ENCODE measurements around the gene TTC22.
A peak's percentile ranks its signal among the peaks of the same experiment; 100 is the strongest.

Gene TTC22

GRCh38 chr1:54808443-54809207 is 7.5 kb upstream of the TTC22 start:
- DNase-seq (ENCODE audit: low read depth), result no peak

- DNase-seq (ENCODE audit: low read depth), result no peak
Measured at GRCh38 chr1:54807756-54808155, 6.6 kb upstream of the TTC22 start.

GRCh38 chr1:54806931-54807611 is 5.9 kb upstream of the TTC22 start:
- DNase-seq (ENCODE audit: low read depth), result peak; percentile 30

DNA sequence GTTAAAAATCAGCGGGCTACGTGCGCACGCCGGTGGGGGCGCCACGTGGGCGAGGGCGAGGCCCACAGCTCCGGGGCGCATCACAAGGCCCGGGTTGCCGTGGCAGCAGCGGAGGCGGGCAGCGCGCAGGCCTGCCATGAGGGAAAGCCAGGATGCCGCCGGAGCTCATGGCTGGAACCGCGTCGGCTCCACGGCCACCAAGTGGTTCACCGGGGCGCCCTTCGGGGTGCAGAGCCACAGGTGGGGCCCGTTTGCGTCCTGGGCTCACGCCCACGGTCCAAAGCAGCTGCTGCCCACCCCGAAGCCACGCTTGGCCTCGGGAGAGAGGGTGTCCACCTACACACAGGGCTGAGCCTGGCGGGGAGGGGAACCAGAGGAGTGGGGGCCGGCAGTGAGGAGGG is 4.9 kb upstream of the TTC22 start:
- DNase-seq (ENCODE audit: low read depth), result no peak

GRCh38 chr1:54805466-54805865 is 4.3 kb upstream of the TTC22 start:
- no peak for DNase-seq (ENCODE audit: low read depth)

GRCh38 chr1:54804471-54805132 is 3.5 kb upstream of the TTC22 start:
- no peak for DNase-seq (ENCODE audit: low read depth)

- no peak for DNase-seq (ENCODE audit: low read depth)
Measured at GRCh38 chr1:54803761-54804470, 2.8 kb upstream of the TTC22 start.

DNA sequence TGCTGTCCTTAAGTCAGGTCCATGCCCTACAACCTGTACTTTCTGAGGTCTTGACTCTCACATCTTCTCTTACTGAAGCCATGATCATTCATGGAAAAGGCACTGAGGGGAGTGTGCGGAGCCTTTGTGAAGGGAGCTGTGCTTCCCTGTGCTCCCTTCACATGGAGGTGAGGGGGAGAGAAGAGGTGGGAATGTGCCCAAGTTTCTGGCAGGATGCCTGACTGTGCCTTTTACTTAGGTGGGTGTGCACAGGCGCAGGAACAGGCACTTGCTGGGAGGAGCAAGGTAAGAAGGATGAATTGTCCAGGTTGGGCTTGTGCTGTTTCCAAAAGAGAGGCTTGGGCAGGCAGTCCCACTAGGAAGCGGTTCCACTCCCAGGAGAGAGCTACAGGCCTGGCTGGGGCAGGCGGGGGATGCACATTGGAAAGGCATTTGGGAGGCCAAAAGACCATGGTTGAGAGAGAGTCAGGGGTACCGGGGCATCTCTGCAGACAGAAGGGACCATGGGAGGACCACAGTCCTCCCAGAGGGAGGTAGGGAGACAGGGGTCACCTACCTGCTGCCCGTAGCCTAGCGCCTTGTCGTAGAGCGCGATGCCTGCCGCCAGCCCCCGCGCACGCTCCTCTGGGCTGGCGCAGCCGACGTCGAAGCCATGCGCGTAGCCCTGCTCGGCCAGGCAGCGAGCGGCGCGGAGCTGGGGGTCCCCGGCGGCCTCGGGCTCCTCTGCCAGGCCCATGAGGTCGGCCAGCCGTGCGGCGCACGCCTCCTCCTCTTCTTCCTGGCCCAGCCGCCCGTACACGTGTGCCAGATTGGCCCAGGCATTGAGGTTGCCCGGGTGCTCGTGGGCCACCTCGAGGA is 853 bp downstream of the TTC22 start:
- no peak for DNase-seq (ENCODE audit: low read depth)

- no peak for DNase-seq (ENCODE audit: low read depth)
Measured at GRCh38 chr1:54798769-54799641, 2.1 kb downstream of the TTC22 start.

DNA sequence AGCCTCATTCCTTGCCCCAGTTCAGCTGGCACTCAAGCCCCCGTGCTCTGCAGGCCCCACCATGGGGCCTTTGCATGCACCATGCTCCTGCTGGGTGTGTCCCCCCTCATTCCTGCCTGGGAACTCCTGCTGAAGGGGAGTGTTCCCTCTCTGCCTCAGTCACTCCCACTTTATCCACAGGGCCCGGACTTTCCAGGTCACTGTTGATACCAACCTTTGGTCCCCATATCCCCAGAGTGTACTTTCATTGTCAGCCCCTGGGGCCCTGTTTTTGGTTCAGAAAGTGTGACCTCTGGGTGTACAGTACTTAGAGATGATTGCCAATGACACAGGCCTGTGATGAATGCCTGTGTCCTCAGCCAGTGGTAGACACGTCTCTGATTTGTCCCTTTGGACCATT is 2.9 kb downstream of the TTC22 start:
- DNase-seq (ENCODE audit: low read depth), result no peak

- no peak for DNase-seq (ENCODE audit: low read depth)
Measured at GRCh38 chr1:54796902-54797301, 4.2 kb downstream of the TTC22 start.

- DNase-seq (ENCODE audit: low read depth), result no peak
Measured at GRCh38 chr1:54795841-54796468, 5.2 kb downstream of the TTC22 start.

DNA sequence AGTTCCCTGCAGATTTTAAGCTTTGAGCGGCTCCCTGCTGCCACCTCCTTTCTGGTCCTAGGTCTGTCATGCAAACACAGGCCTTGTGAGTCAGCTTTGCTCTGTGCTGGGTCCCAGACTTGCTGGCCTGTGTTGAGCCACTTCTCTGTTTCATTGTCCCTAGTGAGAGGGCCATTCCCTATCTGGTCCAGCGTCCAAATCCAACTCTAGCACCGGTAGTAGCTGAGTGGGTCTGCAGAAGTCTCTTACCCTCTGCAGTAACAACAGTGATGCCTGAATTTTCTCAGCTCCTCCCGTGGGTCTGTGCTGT is 5.8 kb downstream of the TTC22 start:
- no peak for DNase-seq (ENCODE audit: low read depth)

DNA sequence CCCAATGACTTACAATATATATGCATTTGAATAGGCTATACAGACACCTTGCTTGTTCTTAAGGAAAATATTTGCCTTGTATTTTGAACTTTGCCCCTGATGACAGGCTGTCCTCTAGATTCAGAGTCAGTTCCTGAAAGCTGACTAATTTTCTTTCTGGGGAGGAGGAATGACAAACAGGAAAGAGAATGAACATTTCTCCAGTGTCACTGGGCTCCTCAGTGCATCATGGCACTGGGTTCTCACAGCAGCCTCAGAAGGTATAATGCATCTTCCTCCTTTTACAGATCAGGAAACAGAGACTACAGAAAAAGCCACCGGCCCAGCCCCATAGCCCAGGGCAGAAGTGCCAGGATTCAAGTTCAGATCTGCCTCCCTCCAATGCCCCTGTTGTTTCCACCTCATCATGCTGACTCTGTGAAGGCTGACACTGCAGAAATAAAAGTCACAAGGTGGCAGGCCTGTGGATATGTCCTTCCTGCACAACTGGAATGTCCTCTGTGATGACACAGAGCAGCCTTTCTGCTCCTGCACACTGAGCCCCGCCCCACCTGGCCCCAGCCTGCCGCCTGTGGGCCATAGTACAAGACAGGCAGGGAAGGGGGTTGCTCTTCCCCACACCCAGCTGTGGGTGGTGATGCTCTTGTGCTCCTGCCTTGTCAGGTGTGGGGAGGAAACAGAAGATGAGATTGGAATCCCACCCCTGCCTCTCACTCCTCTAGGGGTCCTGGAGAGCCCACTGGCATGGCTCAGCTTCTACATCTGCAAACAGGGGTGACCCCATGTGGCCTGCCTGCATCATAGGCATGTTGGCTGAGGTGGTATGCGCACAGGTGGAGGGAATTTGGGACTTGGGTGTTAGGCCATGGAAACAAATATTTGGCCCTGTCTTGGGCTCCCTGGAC is 6.4 kb downstream of the TTC22 start:
- DNase-seq (ENCODE audit: low read depth), result no peak

DNA sequence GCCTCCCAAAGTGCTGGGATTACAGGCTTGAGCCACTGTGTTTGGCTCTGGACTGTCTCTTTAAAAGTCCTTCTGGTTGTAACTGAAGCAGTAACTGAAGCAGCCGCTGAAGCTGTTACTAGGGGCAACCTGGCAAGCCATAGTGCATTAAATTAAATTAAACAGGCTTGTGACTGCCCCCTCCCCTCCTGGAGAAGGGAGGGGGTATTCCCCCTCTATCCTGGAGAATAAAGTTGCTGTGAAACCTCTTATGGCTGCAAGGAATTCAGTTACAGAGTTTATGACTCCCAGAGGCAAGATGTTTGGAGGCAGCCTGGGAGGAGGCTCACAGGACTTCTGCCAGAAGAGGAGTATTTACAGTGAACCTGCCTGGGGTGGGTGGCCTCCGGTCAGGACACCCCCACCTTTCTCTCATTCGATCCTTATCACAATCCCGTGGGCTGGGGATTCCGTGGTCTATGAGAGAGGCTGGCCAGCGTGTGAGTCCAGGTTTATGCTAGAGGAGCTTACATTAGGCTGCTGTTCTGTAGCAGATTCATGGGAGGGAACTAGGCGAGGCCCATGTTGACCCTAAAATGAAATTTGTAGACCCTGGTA is 8.3 kb downstream of the TTC22 start:
- no peak for DNase-seq (ENCODE audit: low read depth)

DNA sequence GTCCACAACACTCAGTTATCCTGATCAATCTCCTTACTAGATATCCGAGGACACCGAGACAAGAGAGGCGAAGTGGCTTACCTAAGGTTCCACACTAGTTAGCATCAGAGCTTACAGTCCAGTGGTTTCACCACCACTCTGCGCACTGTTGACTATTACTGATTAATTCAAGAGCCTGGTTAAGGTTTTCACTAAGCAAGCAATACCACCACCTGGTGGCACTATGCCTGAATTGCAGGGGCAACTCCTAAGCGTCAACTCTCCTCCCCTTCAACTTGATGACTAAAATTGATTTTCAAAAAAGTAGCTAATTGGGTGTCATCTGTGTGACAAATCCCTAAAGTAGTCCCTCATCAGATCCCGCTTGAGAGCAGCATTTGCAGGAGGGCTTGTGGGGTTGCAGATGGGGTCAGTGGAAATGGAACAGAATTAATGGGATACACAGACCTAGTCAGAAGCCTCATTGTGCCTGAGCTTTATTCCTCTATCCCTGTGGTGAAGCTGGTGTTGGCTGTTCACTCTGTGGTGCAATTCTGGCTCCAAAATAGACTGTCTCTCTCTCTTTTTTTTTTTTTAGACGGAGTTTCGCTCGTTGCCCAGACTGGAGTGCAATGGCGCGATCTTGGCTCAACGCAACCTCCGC is 9.1 kb downstream of the TTC22 start:
- DNase-seq (ENCODE audit: low read depth), result no peak

DNA sequence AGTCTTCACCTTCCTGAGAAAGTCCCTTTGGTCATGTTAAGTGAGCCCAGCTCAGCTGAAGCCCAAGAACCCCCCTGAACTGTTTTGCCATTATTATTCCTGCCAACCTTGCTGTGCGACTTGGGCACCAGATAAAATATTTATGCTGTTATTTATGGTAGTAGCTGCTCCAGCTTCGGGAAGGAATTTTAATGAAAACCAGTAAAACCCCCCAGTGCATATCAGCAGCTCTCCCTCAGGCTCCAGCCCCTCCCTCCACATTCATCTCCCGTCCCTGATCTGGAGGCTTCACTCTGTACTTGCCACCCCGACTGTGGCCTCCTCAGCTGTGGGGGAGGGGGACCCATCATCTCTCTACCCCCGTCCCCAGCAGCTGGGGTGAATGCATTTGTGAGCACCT is 12.7 kb downstream of the TTC22 start:
- no peak for DNase-seq (ENCODE audit: low read depth)

GRCh38 chr1:54787604-54788003 is 13.5 kb downstream of the TTC22 start:
- no peak for DNase-seq (ENCODE audit: low read depth)

Data from stimulated activated CD8-positive, alpha-beta memory T cell treated with anti-CD3 and anti-CD28 coated beads, Interleukin-12 subunit alpha, Interleukin-12 subunit beta, amount 100 ng/mL, for 4 hours (primary cell).